AG04450 (cell line): ENCODE data around the gene RPL12. TPM values are rescaled to one million over a fixed set of nuclear protein-coding genes. Genes with fewer than 3 reads are reported as not detected.
A peak's percentile ranks its signal among the peaks of the same experiment; 100 is the strongest.

ENCODE experiments used
- CTCF ChIA-PET: fragments of 300-600, 350-600 bp; formaldehyde crosslinking; extraction: SDS; loops from one replicate; lab custom pipeline; 2022; ENCODE audit warnings: antibody characterized with exemption, inconsistent platforms; lab: Charles Lee
- POLR2A ChIA-PET: fragments of 350-600 bp; formaldehyde crosslinking; extraction: SDS; loops from one replicate; lab custom pipeline; 2021; ENCODE audit warnings: antibody characterized with exemption, inconsistent platforms; lab: Yijun Ruan, JAX
- DNase-seq: peaks from one replicate; pipeline ENCODE4 v3.0.0-alpha.2; 2011; ENCODE audit warnings: low read depth, low spot score
- H3K27ac ChIP-seq: one replicate; pipeline ENCODE4 v1.5.1; 2012; ENCODE audit warnings: low read depth, low read length, control low read depth
- H3K27me3 ChIP-seq: one replicate; pipeline ENCODE4 v1.6.0; 2012; ENCODE audit warnings: low read length; ENCODE audit not compliant: control insufficient read depth, insufficient read depth
- H3K4me3 ChIP-seq: 2 replicates; pipeline ENCODE4 v1.5.1; 2011; ENCODE audit warnings: mild to moderate bottlenecking, low read depth, low read length, control low read depth
- H3K9me3 ChIP-seq: 2 replicates; pipeline ENCODE4 v1.5.1; 2012; ENCODE audit warnings: low read length; ENCODE audit not compliant: control insufficient read depth, insufficient read depth
- CTCF ChIP-seq: IDR thresholded peaks from 2 replicates; pipeline ENCODE4 v1.5.1; 2011; ENCODE audit warnings: low read depth, low read length, control low read depth, inconsistent platforms
- polyA plus RNA-seq: library from polyadenylated mRNA; depleted of rRNA; stranded (reverse); fragments of >200 nt; gene quantifications from 2 replicates; pipeline ENCODE4 v1.2.3, GENCODE V29; 2011

The RPL12 gene
- polyA plus RNA-seq, 1 experiment, result 2,379 TPM

GRCh38 chr9:127450243-127450760 is 904 bp downstream of the RPL12 start:
- CTCF ChIA-PET, result interaction anchor here (1.2 kb wide), 1 partner anchor 135 kb away, joined by 4 read pairs; no protein-coding TSS in a partner anchor
- H3K27ac ChIP-seq, result peak overlapping the region; percentile 89
- H3K27me3 ChIP-seq, result no peaks in the 10 kb centered on the region
- no peak for TF ChIP-seq CTCF
- POLR2A ChIA-PET, result interaction anchor here (0.6 to 2.0 kb wide), 16 partner anchors 14 to 328 kb away, joined by 3 to 13 read pairs (median 4); partner anchors contain the start of genes ANGPTL2, SLC2A8 and ZNF79
- peak; percentile 26 for DNase-seq
- peaks cover 18% of the 10 kb centered on the region for H3K9me3 ChIP-seq
- H3K4me3 ChIP-seq, result peak overlapping the region; percentile 96

GRCh38 chr9:127449332-127449966 is 1.8 kb downstream of the RPL12 start:
- CTCF ChIA-PET, result interaction anchor here (1.2 kb wide), 1 partner anchor 136 kb away, joined by 4 read pairs; no protein-coding TSS in a partner anchor
- Histone ChIP-seq H3K4me3 (peak overlapping the region; percentile 96), H3K9me3 (peaks cover 26% of the 10 kb centered on the region), H3K27me3 (no peaks in the 10 kb centered on the region), H3K27ac (peak overlapping the region; percentile 89)
- POLR2A ChIA-PET, result interaction anchor here (0.5 to 1.5 kb wide), 3 partner anchors 25 to 137 kb away, joined by 6 to 10 read pairs (median 7); partner anchors contain the start of gene ZNF79
- no peak for DNase-seq
- TF ChIP-seq CTCF, result no peak

GRCh38 chr9:127448112-127448805 is 2.9 kb downstream of the RPL12 start:
- peaks cover 36% of the 10 kb centered on the region for H3K9me3 ChIP-seq
- H3K27ac ChIP-seq, result peak overlapping the region; percentile 33
- TF ChIP-seq CTCF, result no peak
- DNase-seq, result no peak
- H3K4me3 ChIP-seq, result peak overlapping the region; percentile 96
- H3K27me3 ChIP-seq, result no peaks in the 10 kb centered on the region
- ChIA-PET POLR2A (no interaction called here), CTCF (no interaction called here)

- no peaks in the 10 kb centered on the region for H3K27me3 ChIP-seq
- no peak overlapping the region for H3K4me3 ChIP-seq
- peak overlapping the region; percentile 47 for H3K27ac ChIP-seq
- ChIA-PET CTCF (no interaction called here), POLR2A (interaction anchor here (0.7 kb wide), 1 partner anchor 416 kb away, joined by 3 read pairs; no protein-coding TSS in a partner anchor)
- no peak for TF ChIP-seq CTCF
- peaks cover 42% of the 10 kb centered on the region for H3K9me3 ChIP-seq
- DNase-seq, result no peak
These were observed 3.6 kb downstream of the RPL12 start for GRCh38 chr9:127447416-127448111.
